Endothelial cell of umbilical vein (primary cell): ENCODE results near the gene GRID2. TPM values are rescaled to one million over a fixed set of nuclear protein-coding genes. Genes with fewer than 3 reads are reported as not detected.

Experiments
- BruUV-seq: library from RNA; stranded (reverse); fragments of 400-500 nt; replicated peaks from 2 replicates; lab custom pipeline; 2021; lab: Mats Ljungman, UMichigan
- CTCF ChIA-PET: fragments of 300-600, 350-600 bp; sonication (Branson Sonifier 250); formaldehyde crosslinking; loops from one replicate; lab custom pipeline; 2021; ENCODE audit warnings: antibody characterized with exemption, inconsistent platforms; lab: Charles Lee
- POLR2A ChIA-PET: fragments of 300-600, 350-600 bp; sonication (Branson Sonifier 250); formaldehyde crosslinking; loops from one replicate; lab custom pipeline; 2021; ENCODE audit warnings: antibody characterized with exemption, inconsistent platforms; lab: Charles Lee
- DNase-seq: peaks from one replicate; pipeline ENCODE4 v3.0.0-alpha.2; 2011; ENCODE audit warnings: low read depth, low spot score
- FAIRE-seq: peaks from 2 replicates; lab custom pipeline; 2011; peaks lifted over from hg19 to GRCh38; lab: Jason Lieb, UNC
- H2AFZ ChIP-seq: 2 replicates; pipeline ENCODE4 v1.6.0; 2012; ENCODE audit warnings: low read depth, low read length, control low read depth, inconsistent platforms
- H3K27ac ChIP-seq: 2 replicates; pipeline ENCODE4 v1.5.1; 2011; ENCODE audit warnings: low read depth, mild to moderate bottlenecking, control low read depth, low read length, moderate library complexity; ENCODE audit not compliant: insufficient read depth
- H3K27me3 ChIP-seq, 2 experiments: 2 replicates each; pipeline versions ENCODE4 v1.6.0 to v1.6.1; 2011; ENCODE audit warnings: low read length in 2 of 2, mixed read lengths in 1 of 2; ENCODE audit not compliant: control insufficient read depth in 2 of 2, insufficient read depth in 2 of 2
- H3K36me3 ChIP-seq, 2 experiments: 2 replicates in 1 of 2; 3 replicates in 1 of 2; pipeline ENCODE4 v1.5.1; 2011; ENCODE audit warnings: low read length in 2 of 2, mild to moderate bottlenecking in 1 of 2, moderate library complexity in 1 of 2; ENCODE audit not compliant: control insufficient read depth in 2 of 2, insufficient read depth in 2 of 2; ENCODE audit errors: extremely low read depth in 1 of 2
- H3K4me1 ChIP-seq: 3 replicates; pipeline ENCODE4 v1.5.1; 2011; ENCODE audit warnings: mild to moderate bottlenecking, low read length; ENCODE audit not compliant: control insufficient read depth, insufficient read depth; ENCODE audit errors: extremely low read depth
- H3K4me2 ChIP-seq: 2 replicates; pipeline ENCODE4 v1.6.1; 2011; ENCODE audit warnings: low read length, control low read depth, mixed read lengths; ENCODE audit not compliant: insufficient read depth
- H3K4me3 ChIP-seq, 3 experiments: fragments of 200-600 bp in 1 of 3; sonication (generic), shearing (Covaris generic) in 1 of 3; replicated peaks in 1 of 3; 2 replicates each; pipeline ENCODE4 v1.5.1; 2011 to 2016; ENCODE audit warnings: control low read depth in 3 of 3, low read length in 3 of 3, mild to moderate bottlenecking in 2 of 3, inconsistent platforms in 1 of 3, low read depth in 1 of 3, moderate library complexity in 1 of 3; ENCODE audit not compliant: insufficient read depth in 1 of 3
- H3K79me2 ChIP-seq: 2 replicates; pipeline ENCODE4 v1.6.0; 2012; ENCODE audit warnings: low read length, inconsistent platforms; ENCODE audit not compliant: control insufficient read depth, insufficient read depth
- H3K9ac ChIP-seq: replicated peaks from 2 replicates; pipeline ENCODE3; 2011; ENCODE audit warnings: low read length, control low read depth; ENCODE audit not compliant: insufficient read depth; ENCODE audit errors: extremely low read depth
- H3K9me1 ChIP-seq: replicated peaks from 3 replicates; pipeline ENCODE4 v1.6.0; 2011; ENCODE audit warnings: mild to moderate bottlenecking, low read length; ENCODE audit not compliant: control insufficient read depth, insufficient read depth; ENCODE audit errors: extremely low read depth
- H3K9me3 ChIP-seq: replicated peaks from 2 replicates; pipeline ENCODE4 v1.5.1; 2012; ENCODE audit warnings: low read length, inconsistent platforms; ENCODE audit not compliant: control insufficient read depth, insufficient read depth
- H4K20me1 ChIP-seq: replicated peaks from 2 replicates; pipeline ENCODE3; 2011; ENCODE audit warnings: mild to moderate bottlenecking, low read length; ENCODE audit not compliant: control insufficient read depth, insufficient read depth; ENCODE audit errors: extremely low read depth
- EZH2 ChIP-seq: IDR thresholded peaks from 2 replicates; pipeline ENCODE4 v1.6.1; 2012; ENCODE audit warnings: borderline replicate concordance, low read depth, mild to moderate bottlenecking, moderate library complexity, low read length, inconsistent platforms; ENCODE audit not compliant: severe bottlenecking
- FOS ChIP-seq: IDR thresholded peaks from 2 replicates; pipeline ENCODE4 v1.6.1; 2011; ENCODE audit warnings: mild to moderate bottlenecking, low read length, moderate library complexity, borderline replicate concordance; ENCODE audit not compliant: insufficient read depth
- GATA2 ChIP-seq: IDR thresholded peaks from 2 replicates; pipeline ENCODE4 v1.7.0; 2011; ENCODE audit warnings: low read depth, mild to moderate bottlenecking, moderate library complexity, mixed read lengths, low read length; ENCODE audit not compliant: insufficient read length, insufficient read depth
- JUN ChIP-seq: IDR thresholded peaks from 2 replicates; pipeline ENCODE4 v1.6.1; 2011; ENCODE audit warnings: borderline replicate concordance, low read depth; ENCODE audit not compliant: insufficient read length, insufficient read depth
- MAX ChIP-seq: IDR thresholded peaks from 2 replicates; pipeline ENCODE4 v1.6.1; 2011; ENCODE audit not compliant: insufficient read depth, insufficient read length
- MYC ChIP-seq: IDR thresholded peaks from one replicate; pipeline ENCODE4 v1.6.1; 2011; ENCODE audit warnings: mild to moderate bottlenecking, low read depth, low read length
- POLR2A ChIP-seq: IDR thresholded peaks from 2 replicates; pipeline ENCODE4 v1.6.1; 2012; ENCODE audit warnings: low read depth, mild to moderate bottlenecking, control low read depth, low read length
- POLR2AphosphoS5 ChIP-seq: IDR thresholded peaks from 2 replicates; pipeline ENCODE4 v1.6.1; 2012; ENCODE audit warnings: low read depth, mild to moderate bottlenecking, control low read depth, low read length, moderate library complexity; ENCODE audit not compliant: insufficient read depth
- dilution Hi-C: fragments of 300-500 bp; cut with MboI; formaldehyde crosslinking; loops from one replicate; pipeline ENCODE4 v1.15.0; 2019; ENCODE audit warnings: low sequenced_read_pairs; ENCODE audit not compliant: extremely low pct_ligation_motif_present
- intact Hi-C: fragments of 100-400 bp; cut with micrococcal nuclease; formaldehyde crosslinking; loops from one replicate; pipeline ENCODE4 v1.10.0; 2022
- polyA plus RNA-seq, 4 experiments: library from polyadenylated mRNA; depleted of rRNA in 3 of 4; stranded (reverse) in 3 of 4; unstranded in 1 of 4; fragments of >200 nt; gene quantifications; 2 replicates each; pipeline versions ENCODE4 v1.2.1 to v1.2.3, GENCODE V29; 2011 to 2012; ENCODE audit warnings: missing spikeins in 1 of 4
- total RNA-seq: library from RNA; stranded (reverse); gene quantifications from 2 replicates; pipeline ENCODE4 v1.2.3, GENCODE V29; 2021
- TF ChIP-seq, protein P1 (sequence below), 2 donors: IDR thresholded peaks; 1 replicate in 1 of 2; 2 replicates in 1 of 2; pipeline ENCODE4 v1.5.1; 2011; ENCODE audit warnings: low read length in 2 of 2, mild to moderate bottlenecking in 2 of 2, moderate library complexity in 2 of 2, control low read depth in 1 of 2, inconsistent platforms in 1 of 2, low read depth in 1 of 2; ENCODE audit not compliant: insufficient read depth in 1 of 2; ENCODE audit errors: extremely low read depth in 1 of 2

GRID2 gene
- total and polyA plus RNA-seq, 2 donors (not counting 3 experiments of a cell fraction or from before 2014, with no cell fraction given): not detected

- Histone ChIP-seq H3K4me1 (no peaks in the 10 kb centered on the region), H3K4me3 (no peak overlapping the region), H4K20me1 (no peaks in the 10 kb centered on the region), H3K9me1 (no peaks in the 10 kb centered on the region), H3K27me3 (no peaks in the 10 kb centered on the region), H3K36me3 (no peaks in the 10 kb centered on the region), H3K4me2 (no peak overlapping the region), H3K27ac (no peak overlapping the region), H3K9ac (no peak overlapping the region), H3K79me2 (no peaks in the 10 kb centered on the region), H2AFZ (no peak overlapping the region), H3K9me3 (no peaks in the 10 kb centered on the region)
- CTCF ChIA-PET: no interaction called here
- no peak for DNase-seq
- no peak for FAIRE-seq
- dilution Hi-C loops (no loop called here), intact Hi-C loops (no loop called here)
- POLR2A ChIA-PET: no interaction called here
- TF ChIP-seq POLR2AphosphoS5 (no peak), MYC (no peak), GATA2 (no peak), MAX (no peak), JUN (no peak), POLR2A (no peak)
- no TSS peak for BruUV-seq
Measured at GRCh38 chr4:92261256-92261655, 42.5 kb upstream of the GRID2 start.

DNA sequence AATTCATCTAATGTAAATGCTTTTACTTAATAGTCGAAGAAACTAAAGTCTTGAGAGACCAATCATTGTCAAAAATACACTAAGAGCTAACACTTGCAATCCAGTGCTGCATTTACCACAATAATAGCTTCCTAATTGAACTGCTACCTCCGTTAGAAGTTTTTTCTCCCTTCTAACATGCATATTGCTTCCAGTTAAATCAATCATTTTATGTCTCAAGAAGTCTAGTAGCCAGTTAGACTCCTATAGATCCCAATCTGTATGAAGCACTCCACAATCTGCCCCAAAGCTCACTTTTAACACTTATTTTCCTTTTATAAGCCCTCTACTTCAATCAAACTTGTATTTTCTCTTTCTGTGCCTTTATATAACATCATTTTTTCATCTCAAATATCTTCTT lies 41.4 kb upstream of the GRID2 start:
- ChIA-PET POLR2A (no interaction called here), CTCF (no interaction called here)
- Histone ChIP-seq H3K9ac (no peak overlapping the region), H3K36me3 (no peaks in the 10 kb centered on the region), H3K9me3 (no peaks in the 10 kb centered on the region), H3K4me1 (no peaks in the 10 kb centered on the region), H3K79me2 (no peaks in the 10 kb centered on the region), H3K27me3 (no peaks in the 10 kb centered on the region), H3K4me3 (no peak overlapping the region), H3K27ac (no peak overlapping the region), H3K9me1 (no peaks in the 10 kb centered on the region), H3K4me2 (no peak overlapping the region), H2AFZ (no peak overlapping the region), H4K20me1 (no peaks in the 10 kb centered on the region)
- DNase-seq (no peak), FAIRE-seq (no peak)
- intact Hi-C loops (no loop called here), dilution Hi-C loops (no loop called here)
- BruUV-seq: no TSS peak
- TF ChIP-seq GATA2 (no peak), FOS (no peak), EZH2 (no peak), POLR2AphosphoS5 (no peak), POLR2A (no peak), JUN (no peak), MAX (no peak), MYC (no peak)
- TF ChIP-seq, protein P1, sequence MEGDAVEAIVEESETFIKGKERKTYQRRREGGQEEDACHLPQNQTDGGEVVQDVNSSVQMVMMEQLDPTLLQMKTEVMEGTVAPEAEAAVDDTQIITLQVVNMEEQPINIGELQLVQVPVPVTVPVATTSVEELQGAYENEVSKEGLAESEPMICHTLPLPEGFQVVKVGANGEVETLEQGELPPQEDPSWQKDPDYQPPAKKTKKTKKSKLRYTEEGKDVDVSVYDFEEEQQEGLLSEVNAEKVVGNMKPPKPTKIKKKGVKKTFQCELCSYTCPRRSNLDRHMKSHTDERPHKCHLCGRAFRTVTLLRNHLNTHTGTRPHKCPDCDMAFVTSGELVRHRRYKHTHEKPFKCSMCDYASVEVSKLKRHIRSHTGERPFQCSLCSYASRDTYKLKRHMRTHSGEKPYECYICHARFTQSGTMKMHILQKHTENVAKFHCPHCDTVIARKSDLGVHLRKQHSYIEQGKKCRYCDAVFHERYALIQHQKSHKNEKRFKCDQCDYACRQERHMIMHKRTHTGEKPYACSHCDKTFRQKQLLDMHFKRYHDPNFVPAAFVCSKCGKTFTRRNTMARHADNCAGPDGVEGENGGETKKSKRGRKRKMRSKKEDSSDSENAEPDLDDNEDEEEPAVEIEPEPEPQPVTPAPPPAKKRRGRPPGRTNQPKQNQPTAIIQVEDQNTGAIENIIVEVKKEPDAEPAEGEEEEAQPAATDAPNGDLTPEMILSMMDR (IDR thresholded peaks at IDR 0.05; ENCODE audit: extremely low read depth in 1 of 2, insufficient read depth in 1 of 2, low read depth in 1 of 2, low read length in 2 of 2): no peak
